HG03354 (cell line): ENCODE results near the gene ZNF546.
A peak's percentile ranks its signal among the peaks of the same experiment; 100 is the strongest.

ENCODE experiments used
- ATAC-seq: cut with Tn5 transposase; IDR thresholded peaks from one replicate; pipeline ENCODE4 v1.9.1; 2021; ENCODE audit warnings: mild to moderate bottlenecking; ENCODE audit not compliant: unreplicated experiment, poor library complexity, severe bottlenecking

The ZNF546 gene

GRCh38 chr19:39982883-39983282, 14.0 kb upstream of the ZNF546 start:
- no peak for ATAC-seq

- ATAC-seq: no peak
Observed at GRCh38 chr19:39983695-39984300, 13.1 kb upstream of the ZNF546 start.

- no peak for ATAC-seq
Observed at GRCh38 chr19:39986643-39987042, 10.2 kb upstream of the ZNF546 start.

- ATAC-seq: no peak
Observed at GRCh38 chr19:39987167-39987566, 9.7 kb upstream of the ZNF546 start.

GRCh38 chr19:39987596-39987995, 9.3 kb upstream of the ZNF546 start:
- no peak for ATAC-seq

GRCh38 chr19:39993605-39994004, 3.3 kb upstream of the ZNF546 start:
- no peak for ATAC-seq

GRCh38 chr19:39994361-39994760, 2.5 kb upstream of the ZNF546 start:
- no peak for ATAC-seq

- no peak for ATAC-seq
Observed at GRCh38 chr19:39995794-39996193, 1.1 kb upstream of the ZNF546 start.

- ATAC-seq: peak; percentile 27
Observed at GRCh38 chr19:39996218-39996810, 546 bp upstream of the ZNF546 start.

- ATAC-seq: no peak
Observed at GRCh38 chr19:39997638-39998216, 867 bp downstream of the ZNF546 start.

GRCh38 chr19:39998501-39998900, 1.6 kb downstream of the ZNF546 start:
- no peak for ATAC-seq

- no peak for ATAC-seq
Observed at GRCh38 chr19:40005691-40006272, 8.9 kb downstream of the ZNF546 start.

GRCh38 chr19:40006273-40006691, 9.4 kb downstream of the ZNF546 start:
- no peak for ATAC-seq

- no peak for ATAC-seq
Observed at GRCh38 chr19:40009674-40010073, 12.8 kb downstream of the ZNF546 start.

GRCh38 chr19:40013991-40014390, 17.1 kb downstream of the ZNF546 start:
- ATAC-seq: no peak

GRCh38 chr19:40023969-40024368, 27.1 kb downstream of the ZNF546 start:
- no peak for ATAC-seq

- ATAC-seq: no peak
Observed at GRCh38 chr19:40025938-40026596, 29.2 kb downstream of the ZNF546 start.

GRCh38 chr19:40026597-40026970, 29.7 kb downstream of the ZNF546 start:
- no peak for ATAC-seq

GRCh38 chr19:40033989-40034560, 37.2 kb downstream of the ZNF546 start:
- no peak for ATAC-seq

GRCh38 chr19:40035996-40036395, 39.1 kb downstream of the ZNF546 start:
- ATAC-seq: no peak
